Activated naive CD8-positive, alpha-beta T cell treated with anti-CD3 and anti-CD28 coated beads, Interleukin-2, amount 50 U/mL, for 16 hours (primary cell): ENCODE data around the gene DIO2.

Source experiments
- DNase-seq: peaks from one replicate; pipeline ENCODE4 v3.0.0-alpha.2; 2020; ENCODE audit warnings: low read depth, low spot score

Gene DIO2

DNA sequence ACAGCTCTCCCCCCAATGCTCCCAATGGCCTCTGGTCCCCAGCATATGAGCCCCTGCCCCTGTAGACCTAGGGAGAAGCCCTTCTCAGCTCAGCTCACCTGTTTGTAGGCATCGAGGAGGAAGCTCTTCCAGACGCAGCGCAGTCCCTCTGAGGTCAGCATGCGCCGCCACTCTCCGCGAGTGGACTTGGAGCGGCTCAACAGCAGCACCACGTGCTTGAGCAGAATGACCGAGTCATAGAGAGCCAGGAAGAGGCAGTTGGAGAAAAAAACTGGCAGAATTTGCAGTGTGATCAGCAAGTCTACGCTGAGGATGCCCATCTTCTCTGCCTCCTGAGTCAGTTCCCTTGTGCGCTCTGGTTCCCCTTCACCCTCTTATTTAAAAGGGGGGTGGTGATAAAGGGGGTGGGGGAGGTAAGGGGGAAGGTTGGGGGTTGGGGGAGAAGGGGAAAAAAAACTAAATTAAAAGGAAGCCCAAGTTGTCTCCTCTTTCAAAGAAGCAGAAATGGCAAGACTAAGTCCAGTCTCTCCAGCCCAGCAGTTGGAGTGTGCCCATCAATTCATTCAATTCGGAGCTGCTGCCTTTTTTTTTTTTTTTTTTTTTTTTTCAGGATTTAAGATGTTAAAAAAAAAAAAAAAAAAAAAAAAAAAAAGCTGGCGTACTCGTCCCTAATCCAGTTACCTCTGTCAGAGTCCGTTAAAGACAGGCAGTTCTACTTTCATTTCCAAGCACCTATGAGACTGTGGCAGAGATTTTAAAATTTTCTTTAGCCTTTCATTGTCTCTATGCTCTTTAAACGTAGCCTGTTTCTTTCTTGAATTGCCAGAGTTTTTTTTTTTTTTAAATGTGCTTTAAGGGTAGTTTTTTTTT lies at the start of gene DIO2:
TSS of gene DIO2 (minus strand) at position 352 of the 870 bp plus-strand sequence. CDS start at position 320, 32 bp downstream.
- no peak for DNase-seq

DNA sequence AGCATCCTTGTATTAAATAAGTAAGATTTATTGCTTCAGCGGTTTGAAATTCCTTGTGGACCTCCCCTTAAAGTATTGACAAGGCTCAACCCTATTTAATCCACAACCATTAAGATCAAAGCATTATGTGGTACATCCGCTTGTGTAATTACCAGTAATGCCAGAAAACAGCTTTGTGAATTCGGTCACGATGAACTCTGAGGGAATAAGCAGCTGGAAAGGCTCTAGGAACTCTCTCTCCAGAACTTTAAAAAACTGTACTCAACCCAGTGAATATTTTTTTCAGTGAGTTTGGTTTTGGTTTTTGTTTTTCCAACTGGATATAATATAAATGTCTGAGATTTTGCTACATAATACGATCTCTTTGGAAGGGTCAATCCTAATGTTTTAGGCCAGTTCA lies 49.3 kb upstream of the DIO2 start:
- no peak for DNase-seq

DNA sequence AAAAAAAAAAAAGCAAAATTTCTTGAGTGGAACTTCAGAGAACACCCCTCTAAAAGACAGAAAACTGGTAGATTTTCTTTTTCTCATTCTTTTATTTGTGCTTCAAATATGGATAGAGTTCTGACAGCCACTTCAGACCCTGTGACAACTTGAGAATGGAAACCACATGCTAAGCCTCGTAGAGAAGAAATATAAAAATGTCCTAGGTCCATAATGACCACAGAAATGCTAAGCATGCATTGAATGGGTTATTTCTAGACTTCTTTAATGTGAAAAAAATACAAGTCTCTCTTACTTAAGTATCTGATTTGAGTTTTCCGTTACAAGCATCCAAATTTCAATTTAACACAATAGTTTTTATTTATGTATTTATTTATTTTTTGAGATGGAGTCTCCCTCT lies 28.3 kb upstream of the DIO2 start:
- no peak for DNase-seq

DNA sequence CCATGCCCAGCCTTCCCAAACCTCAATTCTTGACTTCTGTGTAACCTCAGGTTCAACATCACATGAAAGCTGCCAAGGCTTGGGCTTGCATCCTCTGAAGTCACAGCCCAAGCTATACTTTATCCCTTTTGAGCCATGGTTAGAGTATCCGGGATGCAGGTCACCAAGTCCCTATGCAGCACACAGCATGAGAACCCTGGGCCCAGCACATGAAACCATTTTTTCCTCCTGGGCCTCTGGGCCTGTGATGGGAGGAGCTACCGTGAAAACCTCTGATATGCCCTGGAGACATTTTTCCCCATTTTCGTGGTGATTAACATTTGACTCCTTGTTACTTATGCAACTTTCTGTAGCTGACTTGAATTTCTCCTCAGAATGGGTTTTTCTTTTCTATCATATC lies 25.8 kb upstream of the DIO2 start:
- no peak for DNase-seq

DNA sequence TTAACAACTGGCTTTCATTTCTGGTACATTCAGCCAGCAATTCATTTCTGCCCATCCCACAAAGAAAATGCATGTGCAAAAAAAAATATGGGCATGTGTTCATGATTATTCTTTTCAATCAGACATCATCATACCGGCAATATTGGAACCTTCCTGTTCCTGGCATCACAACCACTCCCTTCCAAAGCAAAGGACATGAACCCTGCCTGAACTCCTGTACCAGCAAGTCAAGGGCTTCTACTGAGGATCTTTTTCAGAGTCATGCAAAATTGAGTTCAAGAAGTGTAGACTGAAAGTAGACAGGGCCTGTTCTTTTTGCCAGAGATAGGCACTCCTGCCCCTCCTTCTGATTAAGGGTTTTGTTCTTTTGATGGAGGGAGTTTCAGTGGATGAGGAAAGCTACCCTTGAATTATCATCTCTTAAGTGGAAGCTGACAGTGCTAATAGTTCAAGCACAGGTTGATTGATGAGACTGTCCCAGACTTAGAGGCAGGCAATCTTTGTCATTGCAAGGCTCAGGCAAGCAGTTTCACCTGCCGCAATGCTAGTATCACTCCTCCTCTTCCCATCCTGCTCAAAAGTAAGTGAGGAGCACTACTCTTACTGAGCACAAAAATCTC lies 22.3 kb upstream of the DIO2 start:
- DNase-seq: no peak

DNA sequence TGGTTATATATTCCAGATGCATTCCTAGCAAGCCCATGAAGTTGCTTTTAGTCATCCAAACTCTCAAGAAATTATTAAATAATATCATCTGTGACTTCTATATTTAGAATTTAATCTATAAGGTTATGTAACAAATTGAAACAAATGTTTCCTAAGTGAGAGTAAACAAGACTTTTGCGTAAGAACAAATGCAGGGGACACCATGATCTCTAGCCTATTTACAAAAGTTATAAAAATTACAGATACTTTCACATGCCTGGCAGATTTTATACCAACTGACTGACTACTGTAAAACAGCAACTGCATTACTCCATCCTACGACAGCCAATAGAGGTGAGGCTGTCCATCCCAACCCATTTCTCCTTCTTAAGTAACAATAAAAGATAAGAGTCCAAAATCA lies 20.4 kb upstream of the DIO2 start:
- no peak for DNase-seq

DNA sequence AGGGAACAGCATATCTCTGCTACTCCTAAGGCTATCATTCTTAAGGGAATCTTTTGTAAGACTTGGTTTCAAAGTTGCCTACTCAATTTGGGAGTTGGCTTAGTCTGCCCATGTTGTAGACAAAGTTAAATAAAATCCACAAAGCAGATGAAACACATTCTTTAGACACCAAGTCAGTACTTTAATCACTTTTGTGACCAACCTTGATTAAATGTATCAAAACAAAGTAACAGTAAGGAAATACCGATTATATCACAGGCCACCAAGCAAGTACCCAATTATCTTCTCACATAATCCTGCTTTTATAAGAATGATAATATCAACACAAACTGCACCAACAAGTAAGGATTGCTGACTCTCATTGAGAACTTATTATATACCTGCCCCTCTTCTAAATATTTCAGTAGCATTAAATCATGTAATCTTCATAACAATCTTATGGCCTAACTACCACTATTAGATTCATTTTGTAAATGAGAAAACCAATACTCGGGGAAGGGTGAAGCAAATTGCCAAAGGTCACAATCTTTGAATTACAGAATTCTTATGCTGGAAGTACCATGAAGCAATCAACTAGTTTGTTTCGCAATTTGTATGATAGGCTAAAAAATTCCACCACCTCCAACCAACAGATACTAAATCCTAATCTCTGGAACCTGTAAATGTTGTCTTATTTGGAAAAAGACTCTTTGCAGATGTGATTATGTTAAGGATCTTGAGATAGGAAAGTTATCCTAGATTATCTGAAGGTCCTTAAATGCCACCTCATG lies 12.6 kb upstream of the DIO2 start:
- no peak for DNase-seq

DNA sequence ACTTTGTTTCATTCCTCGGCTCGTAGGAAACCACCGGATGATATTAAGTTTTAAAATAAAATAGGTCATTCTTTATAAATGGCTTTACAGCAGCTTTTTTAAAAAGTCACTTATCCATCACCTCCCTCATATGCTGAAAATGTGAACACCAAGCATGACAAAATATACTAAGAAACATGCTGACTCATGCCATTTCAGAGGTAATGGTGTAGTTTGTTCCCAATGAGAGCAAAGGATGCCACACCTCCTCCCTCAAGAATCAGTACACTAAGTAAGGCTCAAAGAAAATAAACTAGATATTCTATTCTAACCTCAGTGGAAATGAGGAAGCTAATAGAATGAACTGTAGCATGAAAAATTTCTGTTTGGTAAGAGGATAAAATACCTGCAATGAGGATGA lies 5.5 kb upstream of the DIO2 start:
- no peak for DNase-seq

DNA sequence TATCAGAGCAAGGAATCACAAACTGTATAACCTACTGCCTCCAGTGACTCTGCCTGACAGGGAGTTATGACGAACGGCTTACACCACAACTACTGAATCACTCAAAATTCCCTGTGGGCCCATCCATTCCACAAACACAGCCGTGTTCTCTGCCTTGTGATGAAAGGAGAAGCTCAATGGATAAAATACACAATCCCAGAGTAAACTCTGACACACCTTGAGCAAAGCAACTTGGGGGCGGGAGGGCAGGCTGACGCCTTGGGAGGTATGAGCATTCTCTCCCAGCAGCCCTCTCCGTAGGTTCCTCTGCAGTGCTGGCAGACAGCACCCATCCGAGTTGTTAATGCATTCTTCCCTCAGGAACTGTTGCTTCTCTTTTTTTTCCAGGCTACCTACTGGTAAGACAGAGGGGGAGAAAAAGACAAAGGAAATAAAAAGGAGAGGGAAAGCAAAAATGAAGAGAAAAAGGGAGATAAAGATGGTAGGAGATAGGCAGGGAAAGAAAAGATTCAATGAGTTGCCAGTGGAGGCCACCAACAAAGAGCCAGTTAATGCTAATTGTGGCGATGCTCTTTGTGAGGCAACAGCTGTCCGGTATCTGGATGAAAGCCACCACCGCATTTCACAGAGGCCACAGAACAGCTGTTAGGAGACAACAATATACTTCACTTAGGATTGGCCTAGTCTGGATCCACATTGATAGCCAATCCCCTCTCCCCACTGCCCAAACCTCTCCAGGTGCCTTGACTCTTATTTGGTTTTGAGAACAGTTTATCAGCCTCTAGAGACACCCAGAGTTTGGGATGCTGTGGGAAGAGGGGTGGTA lies 4.7 kb upstream of the DIO2 start:
- no peak for DNase-seq

DNA sequence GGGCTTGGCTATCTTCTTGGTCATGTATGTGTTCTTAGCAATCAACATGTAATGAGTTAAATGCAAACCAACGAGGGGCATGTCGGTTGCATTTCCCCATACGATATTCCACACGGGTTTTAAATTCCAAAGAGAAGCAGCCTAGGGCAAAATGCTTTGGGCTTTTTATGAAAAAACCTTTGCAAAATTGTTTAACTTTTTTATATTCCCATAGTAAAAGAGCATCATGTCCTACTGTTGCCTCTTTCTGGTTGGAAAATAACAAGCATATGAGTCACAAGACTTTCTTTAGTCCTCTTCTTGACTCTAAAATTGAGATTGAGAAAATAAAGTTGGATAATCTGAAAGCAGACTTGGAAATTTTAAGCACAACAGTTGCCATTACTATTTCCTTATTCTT lies 3.8 kb upstream of the DIO2 start:
- no peak for DNase-seq

DNA sequence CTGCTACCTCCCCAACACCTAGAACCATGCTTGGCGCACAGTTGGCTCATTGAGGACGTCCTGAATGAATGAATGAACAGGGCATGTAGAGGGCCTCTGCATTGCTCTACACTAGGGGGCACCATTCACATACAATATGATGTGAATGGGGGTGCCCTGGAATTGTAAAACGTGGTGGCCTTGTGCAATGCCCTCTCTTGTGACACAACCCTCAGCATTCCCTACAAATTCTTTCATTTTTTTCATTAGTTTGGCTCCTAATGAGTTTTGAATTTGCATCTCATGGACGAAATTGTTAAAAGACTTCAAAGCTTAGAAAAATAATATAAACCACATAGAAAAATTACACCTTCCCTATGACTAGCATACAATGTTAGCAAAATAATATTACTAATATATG lies 2.3 kb upstream of the DIO2 start:
- no peak for DNase-seq

DNA sequence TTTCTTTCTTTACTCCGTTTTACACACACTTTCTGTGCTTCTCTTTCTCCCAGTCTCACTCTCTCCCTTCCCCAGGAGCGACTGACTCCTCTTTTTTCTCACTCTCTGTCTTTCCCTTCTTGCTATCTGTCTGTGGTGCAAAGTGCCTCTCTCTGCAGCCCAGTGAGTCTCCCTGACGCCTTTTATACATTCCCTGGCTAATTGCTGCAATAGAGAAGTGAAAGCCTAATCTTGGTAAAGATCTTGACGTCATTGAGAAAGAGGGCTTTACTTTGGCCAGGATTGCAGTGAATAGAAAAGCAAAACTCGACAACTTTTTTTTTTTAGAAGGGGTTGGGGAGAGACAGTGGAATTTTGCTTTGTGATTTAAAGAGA lies 706 bp upstream of the DIO2 start:
- DNase-seq: no peak

DNA sequence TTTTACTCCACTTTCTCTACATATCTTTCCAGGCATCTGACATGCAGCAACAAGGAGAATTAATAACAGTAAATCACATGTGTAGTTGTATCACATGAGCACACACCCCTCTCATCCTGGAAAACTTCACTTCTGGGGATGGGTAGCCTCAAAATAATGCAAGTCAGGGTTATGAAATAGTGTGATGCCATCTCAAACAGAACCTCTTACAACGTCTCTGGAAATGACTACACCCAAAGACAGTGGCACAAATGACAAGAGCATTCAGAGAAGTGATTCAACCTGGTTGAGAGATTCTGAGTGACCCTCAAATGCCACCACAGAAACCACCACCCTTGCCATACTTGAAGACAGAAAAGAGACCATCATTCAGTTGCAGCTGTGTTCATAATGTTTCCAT lies 2.8 kb downstream of the DIO2 start:
- no peak for DNase-seq

DNA sequence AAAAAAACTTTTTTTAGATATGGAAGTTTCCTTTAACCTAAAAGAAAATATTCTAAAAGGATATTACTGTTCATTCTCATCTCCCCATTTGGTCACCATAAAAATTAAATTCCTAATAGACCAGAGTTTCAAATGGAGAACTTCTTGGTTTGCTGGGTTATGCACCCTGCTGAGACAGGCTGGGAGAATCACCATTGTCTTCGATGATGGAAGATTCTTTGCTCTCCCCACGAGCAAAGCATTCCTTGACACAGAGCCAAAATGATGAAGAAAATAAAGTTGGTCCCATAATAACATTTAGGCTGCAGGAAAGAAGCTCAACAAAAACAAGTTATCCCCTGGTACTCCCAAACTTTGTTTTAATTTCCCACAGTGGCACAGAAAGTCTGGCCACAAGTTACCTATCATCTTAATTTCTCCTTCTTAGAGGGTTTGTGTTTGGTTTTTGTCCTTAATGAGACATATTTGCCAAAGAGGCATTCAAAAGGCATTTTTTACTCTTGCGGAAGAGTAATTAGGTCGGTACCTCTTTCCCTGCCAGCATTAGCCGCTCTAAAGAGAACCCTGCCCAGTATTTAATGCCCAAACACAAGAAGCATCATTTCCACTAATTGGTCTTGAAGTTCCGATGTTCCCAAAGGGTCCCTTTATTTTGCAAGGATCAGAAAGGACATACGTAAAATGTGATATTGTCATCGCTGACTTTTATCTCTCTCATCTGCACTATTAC lies 4.8 kb downstream of the DIO2 start:
- DNase-seq: no peak

DNA sequence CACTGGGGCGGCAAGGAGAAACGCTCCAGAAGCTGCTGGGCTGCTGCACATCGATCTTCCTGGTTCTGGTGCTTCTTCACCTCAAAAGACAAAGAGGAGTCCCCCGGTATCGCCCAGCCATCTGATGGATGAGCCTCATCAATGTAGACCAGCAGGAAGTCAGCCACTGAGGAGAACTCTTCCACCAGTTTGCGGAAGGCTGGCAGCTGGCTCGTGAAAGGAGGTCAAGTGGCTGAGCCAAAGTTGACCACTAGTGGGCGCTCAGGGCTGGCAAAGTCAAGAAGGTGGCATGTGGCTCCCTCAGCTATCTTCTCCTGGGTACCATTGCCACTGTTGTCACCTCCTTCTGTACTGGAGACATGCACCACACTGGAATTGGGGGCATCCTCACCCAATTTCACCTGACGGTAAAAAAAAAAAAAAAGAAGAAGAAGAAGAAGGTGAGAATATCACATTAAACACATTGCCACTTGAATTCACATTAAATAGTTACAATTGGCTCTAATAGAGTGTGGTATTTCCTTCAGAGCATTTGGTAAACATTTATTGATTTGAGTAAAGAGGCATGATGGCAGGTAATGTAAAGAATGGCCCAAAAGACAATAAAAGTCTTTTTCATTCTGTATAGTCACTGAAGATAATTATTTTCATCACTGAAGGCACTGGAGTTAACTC lies 8.3 kb downstream of the DIO2 start:
- DNase-seq: no peak

DNA sequence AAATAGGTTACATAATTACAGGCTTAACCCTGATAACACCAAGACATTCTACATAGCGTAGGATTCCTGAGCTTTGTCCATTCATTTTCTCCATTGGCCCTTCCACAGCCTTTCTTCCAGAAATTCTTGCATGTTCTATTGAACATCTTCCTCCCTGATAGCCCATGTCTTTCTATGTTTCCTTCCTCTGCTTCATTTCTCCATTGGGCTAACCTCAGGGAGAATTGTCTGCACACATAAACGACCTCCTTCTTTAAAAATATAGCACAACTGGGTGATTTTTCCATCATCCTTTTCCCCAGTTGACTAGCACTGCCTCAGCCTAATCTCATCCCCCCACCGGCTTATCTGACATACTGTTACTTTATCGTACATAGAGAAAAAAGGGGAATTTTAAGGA lies 11.2 kb downstream of the DIO2 start:
- no peak for DNase-seq

DNA sequence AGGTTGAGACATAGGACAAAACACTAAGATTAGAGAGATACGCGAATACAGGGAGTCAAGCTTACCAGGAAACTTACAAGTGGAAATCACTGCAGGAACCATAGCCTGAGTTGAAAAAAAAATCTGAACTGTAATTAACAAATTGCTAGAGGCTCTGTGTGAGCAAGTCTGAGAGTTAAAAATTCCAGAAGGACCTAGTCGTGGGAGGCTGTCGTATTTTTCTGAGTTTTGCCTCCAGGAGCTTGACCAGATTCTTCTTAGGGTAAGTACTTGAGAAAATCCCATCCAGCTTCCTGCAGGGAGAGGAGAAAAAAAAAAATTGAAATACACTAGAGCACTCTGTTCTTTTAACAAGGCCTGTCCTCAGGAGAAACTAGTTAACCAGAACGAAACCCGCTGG lies 22.7 kb downstream of the DIO2 start:
- DNase-seq: no peak

DNA sequence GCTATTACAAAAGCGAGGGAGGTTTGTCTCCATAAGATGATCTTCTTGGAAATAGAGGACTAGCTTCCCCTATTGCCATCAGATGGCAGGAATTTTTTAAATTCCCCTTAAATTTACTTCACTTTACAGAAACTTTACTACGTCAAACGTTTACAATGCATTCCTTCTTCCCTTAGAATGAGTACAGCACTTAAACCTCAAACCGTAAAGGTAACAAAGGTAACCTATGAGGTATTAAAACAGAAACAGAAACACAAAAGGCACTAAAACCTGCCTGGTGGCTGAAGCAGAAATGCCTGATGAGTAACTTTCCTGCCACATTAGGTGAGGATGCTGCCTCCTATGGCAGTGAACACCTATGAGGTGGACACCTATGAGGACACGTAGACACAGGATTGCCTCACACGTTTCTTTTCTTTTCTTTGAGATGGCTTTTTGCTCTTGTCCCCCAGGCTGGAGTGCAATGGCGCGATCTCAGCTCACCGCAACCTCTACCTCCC lies 25.0 kb downstream of the DIO2 start:
- no peak for DNase-seq

DNA sequence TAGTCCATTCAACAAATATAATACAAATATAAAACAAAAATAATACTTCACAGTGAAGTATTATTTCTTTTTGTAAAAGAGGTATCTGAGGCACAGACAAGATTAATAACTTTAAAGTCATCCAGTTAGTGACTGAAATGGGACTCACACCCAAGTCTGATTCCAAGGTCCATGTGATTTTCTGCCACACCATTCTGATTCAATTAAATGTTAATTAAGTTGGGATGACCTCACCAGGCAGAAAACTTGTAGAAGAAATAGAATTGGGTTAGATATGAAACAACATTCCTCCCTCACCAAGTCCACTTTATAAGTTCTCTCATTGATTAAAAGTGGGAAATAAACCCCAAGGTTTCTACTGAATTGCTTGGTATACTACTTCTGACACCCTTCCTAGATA lies 34.4 kb downstream of the DIO2 start:
- DNase-seq: no peak

DNA sequence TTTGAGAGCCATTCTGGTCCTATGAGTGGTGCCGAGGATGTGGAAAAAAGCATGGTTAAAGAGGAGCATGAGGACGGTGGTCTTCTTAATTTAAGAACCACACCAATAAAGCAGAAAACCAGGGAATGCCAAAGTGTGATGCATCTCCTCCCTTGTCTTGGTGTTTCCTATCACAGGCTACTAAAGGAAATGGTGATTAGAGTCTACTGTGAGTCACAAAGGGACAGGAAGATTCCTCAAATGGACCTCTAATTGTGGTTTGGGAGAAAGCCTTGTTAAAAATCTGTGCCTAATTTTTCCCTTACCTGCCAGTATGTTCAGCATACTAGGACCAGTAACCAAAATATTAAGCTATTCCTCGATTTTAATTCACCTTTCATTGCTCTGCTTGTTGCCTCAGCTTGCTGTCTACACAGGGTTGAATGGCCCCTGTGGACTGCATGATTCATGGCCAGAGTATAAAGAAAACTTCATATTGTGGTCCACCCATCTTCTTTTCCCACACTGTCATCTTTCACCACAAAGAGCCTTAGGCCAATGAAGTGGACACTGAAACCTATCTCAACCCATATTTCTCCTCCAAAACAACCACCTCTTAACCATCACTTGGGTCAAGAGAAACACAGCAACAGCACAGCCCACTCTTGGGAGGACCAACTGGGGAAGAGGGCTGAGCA lies 38.8 kb downstream of the DIO2 start:
- DNase-seq: no peak
